DMS79 (cell line): ENCODE measurements around the gene MMP27.
"Not testable (repeated sequence)": the region's sequence is repeated elsewhere in the genome, so short reads cannot be mapped to it uniquely, and the experiment has no call there.

ENCODE experiments used
- DNase-seq: peaks from one replicate; lab custom pipeline; 2025; lab: John Stamatoyannopoulos, UW

The MMP27 gene, protein sequence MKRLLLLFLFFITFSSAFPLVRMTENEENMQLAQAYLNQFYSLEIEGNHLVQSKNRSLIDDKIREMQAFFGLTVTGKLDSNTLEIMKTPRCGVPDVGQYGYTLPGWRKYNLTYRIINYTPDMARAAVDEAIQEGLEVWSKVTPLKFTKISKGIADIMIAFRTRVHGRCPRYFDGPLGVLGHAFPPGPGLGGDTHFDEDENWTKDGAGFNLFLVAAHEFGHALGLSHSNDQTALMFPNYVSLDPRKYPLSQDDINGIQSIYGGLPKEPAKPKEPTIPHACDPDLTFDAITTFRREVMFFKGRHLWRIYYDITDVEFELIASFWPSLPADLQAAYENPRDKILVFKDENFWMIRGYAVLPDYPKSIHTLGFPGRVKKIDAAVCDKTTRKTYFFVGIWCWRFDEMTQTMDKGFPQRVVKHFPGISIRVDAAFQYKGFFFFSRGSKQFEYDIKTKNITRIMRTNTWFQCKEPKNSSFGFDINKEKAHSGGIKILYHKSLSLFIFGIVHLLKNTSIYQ

DNA sequence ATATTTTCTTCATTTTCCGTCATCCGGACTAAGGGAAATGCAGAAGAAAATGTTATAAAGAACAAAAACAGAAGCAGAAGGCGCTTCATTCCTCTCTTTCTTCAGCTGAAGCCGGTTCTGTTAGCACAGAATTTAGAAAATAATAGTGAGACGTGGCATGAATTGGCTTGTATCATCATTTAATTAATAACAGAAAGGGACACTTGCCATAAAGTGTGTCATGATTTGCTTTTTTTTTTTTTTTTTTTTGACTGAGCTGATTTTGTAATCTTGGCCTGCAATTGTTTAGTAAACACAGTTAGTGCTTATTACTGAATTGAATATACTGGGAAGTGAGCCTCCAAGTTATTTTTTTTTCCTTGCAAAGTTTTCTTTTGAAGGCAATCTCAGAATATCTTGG, at the start of gene MMP27:
MMP27 (minus strand) TSS at position 144 of the 400 bp plus-strand sequence; CDS start at position 89, 55 bp downstream.
- DNase-seq = no peak

- no peak for DNase-seq
Measured at GRCh38 chr11:102753267-102753666, 47.7 kb upstream of the MMP27 start.

- no peak for DNase-seq
Measured at GRCh38 chr11:102751673-102752072, 46.1 kb upstream of the MMP27 start.

GRCh38 chr11:102749101-102749722, 43.6 kb upstream of the MMP27 start:
- DNase-seq = no peak

GRCh38 chr11:102746746-102747578, 41.4 kb upstream of the MMP27 start:
- not testable (repeated sequence) for DNase-seq

GRCh38 chr11:102734650-102735049, 29.1 kb upstream of the MMP27 start:
- DNase-seq = no peak

GRCh38 chr11:102733232-102733875, 27.8 kb upstream of the MMP27 start:
- DNase-seq = no peak

DNA sequence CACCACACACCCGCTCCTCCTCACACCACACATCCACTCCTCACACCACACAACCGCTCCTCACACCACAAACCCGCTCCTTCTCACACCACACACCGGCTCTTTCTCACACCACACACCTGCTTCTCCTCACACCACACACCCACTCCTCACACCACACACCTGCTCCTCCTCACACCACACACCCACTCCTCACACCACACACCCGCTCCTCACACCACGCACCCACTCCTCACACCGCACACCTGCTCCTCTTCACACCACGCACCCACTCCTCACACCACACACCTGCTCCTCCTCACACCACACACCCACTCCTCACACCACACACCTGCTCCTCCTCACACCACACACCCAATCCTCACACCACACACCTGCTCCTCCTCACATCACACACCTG, 25.4 kb upstream of the MMP27 start:
- DNase-seq = not testable (repeated sequence)

GRCh38 chr11:102729849-102730815, 24.6 kb upstream of the MMP27 start:
- no peak for DNase-seq

GRCh38 chr11:102727890-102728289, 22.3 kb upstream of the MMP27 start:
- no peak for DNase-seq

DNA sequence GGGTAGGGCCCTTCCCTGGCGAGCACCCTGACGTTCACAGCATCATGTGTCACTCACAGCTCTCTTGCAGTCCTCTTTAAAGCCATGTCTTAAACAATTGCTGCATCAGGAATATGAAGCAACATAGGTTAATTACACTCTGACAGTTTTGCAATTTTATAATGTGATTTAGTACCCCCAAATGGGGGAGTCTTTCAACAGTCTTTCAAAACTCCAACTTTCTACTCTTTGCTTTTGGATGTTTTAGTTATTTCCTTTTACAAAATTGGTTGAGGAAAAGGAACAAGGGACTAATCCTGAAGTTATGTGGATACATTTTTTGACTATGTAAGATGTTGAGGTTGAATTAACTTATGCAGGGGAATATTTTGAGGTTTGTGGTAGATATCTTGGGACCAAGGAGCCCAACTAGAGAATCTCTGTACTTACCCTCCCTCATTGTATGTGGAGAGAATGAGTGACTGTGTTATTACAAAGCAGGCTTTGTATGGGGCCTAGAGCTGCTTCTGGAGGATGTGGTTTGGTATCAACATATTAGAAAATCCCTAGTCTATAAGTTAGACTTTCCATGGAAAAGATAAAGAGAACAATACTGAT, 19.4 kb upstream of the MMP27 start, which contains the start of gene MMP8:
MMP8 (minus strand) TSS at position 51 of the 597 bp plus-strand sequence. CDS start 99 bp downstream, outside the sequence.
- DNase-seq = no peak

GRCh38 chr11:102722821-102723220, 17.3 kb upstream of the MMP27 start:
- DNase-seq = no peak

DNA sequence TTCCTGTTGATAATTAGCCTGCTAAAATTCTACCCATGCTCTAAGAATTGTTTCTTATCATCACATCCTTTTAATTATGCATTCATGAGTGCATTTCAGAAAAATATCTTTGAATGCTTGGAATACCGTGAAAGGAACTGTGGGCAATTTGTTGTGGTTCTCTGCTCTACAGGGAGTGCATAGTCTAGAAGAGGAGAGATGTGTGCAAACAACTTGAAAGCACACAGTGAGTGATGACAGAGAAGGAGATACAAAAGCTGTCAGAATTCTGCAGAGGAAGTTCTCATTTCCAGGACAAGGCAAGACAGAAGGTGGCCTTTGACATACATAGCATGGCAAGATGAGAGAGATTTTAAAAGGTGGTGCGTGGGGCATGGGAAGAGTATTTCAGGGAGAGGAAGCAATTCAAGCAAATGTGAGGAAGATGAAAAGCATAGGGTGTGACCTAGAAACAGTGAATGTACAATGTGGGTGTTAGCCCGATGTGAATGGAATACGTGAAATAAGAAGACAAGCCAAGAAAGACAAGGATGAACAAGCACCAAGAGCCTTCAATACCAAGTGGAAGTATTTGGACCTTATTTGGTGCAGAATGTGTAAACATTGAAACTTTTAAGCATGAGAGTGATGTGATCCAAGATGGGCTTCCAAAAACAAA, 14.2 kb upstream of the MMP27 start:
- DNase-seq = no peak

DNA sequence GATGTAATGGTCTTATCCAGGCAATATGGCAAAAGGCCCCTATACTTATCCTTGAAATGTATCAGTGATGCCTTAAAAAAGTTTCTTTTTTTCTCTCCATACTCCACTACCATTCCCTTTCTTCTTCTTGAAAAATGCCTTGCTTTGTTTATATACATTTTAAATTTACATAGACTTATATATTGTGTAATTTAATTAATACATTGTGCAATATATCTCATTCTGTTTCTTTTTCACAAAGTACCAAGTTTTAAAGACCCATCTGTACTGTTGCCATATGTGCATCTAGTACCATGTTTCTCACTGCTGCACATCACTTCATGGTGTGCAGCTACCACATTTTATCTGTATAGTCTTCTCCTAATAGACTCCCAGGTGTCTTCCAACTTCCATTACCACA, 11.7 kb upstream of the MMP27 start:
- no peak for DNase-seq

DNA sequence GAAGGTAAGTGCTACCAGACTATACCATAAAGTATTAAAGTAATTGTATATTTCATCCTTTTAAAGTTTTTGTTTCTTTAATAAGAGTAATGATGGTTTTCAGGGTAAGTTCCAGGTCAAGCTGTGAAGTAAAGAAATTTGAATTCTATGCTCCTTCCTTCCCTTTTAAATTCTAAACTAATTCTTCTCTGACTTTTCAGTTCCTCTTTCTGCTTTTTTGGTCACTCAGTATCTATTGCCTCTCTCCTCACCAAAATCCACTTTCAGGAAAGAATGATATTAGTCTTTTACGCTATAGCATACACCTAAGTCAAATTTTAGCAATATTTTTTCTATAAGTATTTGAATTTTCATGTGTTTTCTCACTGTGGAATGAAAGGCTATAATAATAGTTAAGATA, 11.0 kb upstream of the MMP27 start:
- no peak for DNase-seq

GRCh38 chr11:102712137-102712536, 6.6 kb upstream of the MMP27 start:
- DNase-seq = no peak

GRCh38 chr11:102709201-102709945, 3.8 kb upstream of the MMP27 start:
- no peak for DNase-seq

- DNase-seq = no peak
Measured at GRCh38 chr11:102708654-102709053, 3.1 kb upstream of the MMP27 start.

- no peak for DNase-seq
Measured at GRCh38 chr11:102704841-102705240, 728 bp downstream of the MMP27 start.
